Mucosa of gallbladder (tissue), 1 donor: ENCODE results near the gene RPS21. TPM values are rescaled to one million over a fixed set of nuclear protein-coding genes. Genes with fewer than 3 reads are reported as not detected.

Experiments used
- DNase-seq: peaks from one replicate; pipeline ENCODE4 v3.0.0-alpha.2; 2020; ENCODE audit warnings: low spot score
- total RNA-seq: library from RNA; stranded (reverse); gene quantifications from one replicate; pipeline ENCODE4 v1.2.1, GENCODE V29; 2021
- donor health status: DM: no; HTN: no; CAD: no.

RPS21 gene
- 968 TPM for total RNA-seq

GRCh38 chr20:62386383-62387218, at the start of gene RPS21:
Gene RPS21 (plus strand): TSS chr20:62387103. CDS start chr20:62387339, 236 bp downstream.
- DNase-seq, result peak; percentile 94

GRCh38 chr20:62337558-62338293, 49.2 kb upstream of the RPS21 start:
- DNase-seq, result no peak

GRCh38 chr20:62338294-62338620, 48.6 kb upstream of the RPS21 start:
- no peak for DNase-seq

- DNase-seq, result no peak
Measured at GRCh38 chr20:62339647-62340062, 47.2 kb upstream of the RPS21 start.

GRCh38 chr20:62342910-62343309, 44.0 kb upstream of the RPS21 start:
- no peak for DNase-seq

GRCh38 chr20:62344092-62344491, 42.8 kb upstream of the RPS21 start:
- DNase-seq, result no peak

- DNase-seq, result no peak
Measured at GRCh38 chr20:62344782-62345181, 42.1 kb upstream of the RPS21 start.

- no peak for DNase-seq
Measured at GRCh38 chr20:62345681-62346370, 41.1 kb upstream of the RPS21 start.

GRCh38 chr20:62346398-62347150, 40.3 kb upstream of the RPS21 start:
- DNase-seq, result no peak

- no peak for DNase-seq
Measured at GRCh38 chr20:62347151-62347404, 39.8 kb upstream of the RPS21 start.

- DNase-seq, result no peak
Measured at GRCh38 chr20:62347445-62347844, 39.5 kb upstream of the RPS21 start.

GRCh38 chr20:62348604-62349003, 38.3 kb upstream of the RPS21 start:
- DNase-seq, result no peak

- no peak for DNase-seq
Measured at GRCh38 chr20:62349556-62350097, 37.3 kb upstream of the RPS21 start.

GRCh38 chr20:62350098-62350628, 36.7 kb upstream of the RPS21 start:
- peak; percentile 71 for DNase-seq

GRCh38 chr20:62350629-62351422, 36.1 kb upstream of the RPS21 start:
- no peak for DNase-seq

- no peak for DNase-seq
Measured at GRCh38 chr20:62351469-62352401, 35.2 kb upstream of the RPS21 start.

GRCh38 chr20:62352402-62353288, 34.3 kb upstream of the RPS21 start:
- peak; percentile 80 for DNase-seq

- DNase-seq, result no peak
Measured at GRCh38 chr20:62353289-62354030, 33.4 kb upstream of the RPS21 start.
